ENCODE results near the gene RPL3.
"Not testable (repeated sequence)": the region's sequence is repeated elsewhere in the genome, so short reads cannot be mapped to it uniquely, and the experiment has no call there.

The RPL3 gene

DNA sequence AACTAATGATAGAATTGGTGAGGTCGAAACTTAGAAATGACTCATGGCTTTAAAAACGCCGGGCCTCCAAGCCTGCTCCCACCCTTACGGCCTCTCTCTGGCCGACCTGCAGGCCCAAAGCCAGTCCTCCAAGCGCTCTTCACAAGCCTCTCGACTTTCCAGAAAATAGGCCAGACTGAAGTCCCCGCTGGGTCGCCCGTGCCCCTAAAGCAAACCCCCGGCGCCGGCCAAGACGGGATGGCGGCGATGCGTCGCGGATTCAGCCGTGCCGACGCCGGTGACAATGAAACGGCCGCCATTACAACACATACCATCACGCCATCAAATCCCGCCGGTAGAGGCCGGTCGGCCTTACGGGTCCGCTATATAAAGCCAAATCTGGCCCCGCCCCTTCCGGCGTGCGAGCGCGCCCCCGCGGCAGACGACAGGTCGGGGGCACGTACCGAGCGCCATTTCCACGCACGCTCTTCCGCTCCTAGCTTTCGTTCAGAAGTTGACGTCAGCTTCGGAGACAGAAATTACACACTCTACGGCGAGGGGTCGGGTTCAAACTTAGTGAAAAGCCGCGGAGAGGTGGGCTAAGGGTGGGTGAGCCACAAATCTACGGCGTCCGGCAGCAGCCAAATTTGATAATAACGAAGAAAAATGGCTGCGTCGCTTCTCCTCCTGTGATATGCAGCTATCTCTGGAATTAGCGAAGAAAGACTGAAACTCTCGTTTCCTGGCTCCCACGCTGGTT is at the start of gene RPL3:
Gene RPL3 (minus strand): TSS at position 340 of the 739 bp plus-strand sequence. CDS start 26 bp downstream, at position 314.
- DNase-seq (ENCODE audit: low read depth) = peak; percentile 98

DNA sequence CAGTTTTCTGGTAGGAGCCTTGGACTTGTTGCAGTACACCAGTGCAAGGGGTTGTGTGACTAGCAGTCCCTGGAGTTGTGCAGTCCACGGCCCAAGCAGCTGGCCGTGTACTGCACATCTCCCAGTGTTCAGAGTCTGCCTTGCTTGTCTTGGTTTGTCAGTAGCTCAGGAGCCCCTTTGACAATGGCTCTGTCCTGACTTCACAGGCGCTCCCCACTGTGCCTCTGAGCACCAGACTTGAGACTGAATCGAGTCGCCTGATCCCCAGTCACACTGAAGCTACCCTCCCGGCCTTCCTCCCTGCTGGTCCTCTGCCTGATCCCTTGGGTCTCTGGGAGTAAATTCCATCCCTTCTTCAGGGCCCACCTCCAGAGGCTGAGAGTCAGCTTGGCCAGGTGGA is 49.8 kb upstream of the RPL3 start:
- no peak for DNase-seq (ENCODE audit: low read depth)

DNA sequence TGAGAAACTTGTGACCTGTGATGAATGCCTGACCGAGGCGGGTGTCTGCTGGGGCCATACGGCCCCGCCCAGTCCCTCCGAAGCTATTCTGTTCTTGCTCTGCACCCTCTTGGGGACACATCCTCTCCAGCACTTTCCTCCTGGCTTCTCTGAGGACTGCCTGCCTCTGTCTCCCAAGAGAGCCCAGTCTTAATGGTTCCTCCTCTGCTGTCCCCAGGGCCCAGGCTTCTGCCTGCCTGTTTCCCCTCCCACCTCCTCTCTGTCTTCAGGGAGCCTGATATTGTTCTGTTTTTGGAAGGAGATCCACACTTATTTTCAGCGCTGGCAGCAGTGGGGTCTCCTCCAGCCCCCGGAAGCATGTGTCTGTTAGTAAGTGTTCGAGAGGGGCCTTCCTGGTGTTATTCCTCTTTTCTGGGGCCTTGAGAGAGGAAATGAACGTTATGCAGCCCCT is 49.1 kb upstream of the RPL3 start:
- no peak for DNase-seq (ENCODE audit: low read depth)

DNA sequence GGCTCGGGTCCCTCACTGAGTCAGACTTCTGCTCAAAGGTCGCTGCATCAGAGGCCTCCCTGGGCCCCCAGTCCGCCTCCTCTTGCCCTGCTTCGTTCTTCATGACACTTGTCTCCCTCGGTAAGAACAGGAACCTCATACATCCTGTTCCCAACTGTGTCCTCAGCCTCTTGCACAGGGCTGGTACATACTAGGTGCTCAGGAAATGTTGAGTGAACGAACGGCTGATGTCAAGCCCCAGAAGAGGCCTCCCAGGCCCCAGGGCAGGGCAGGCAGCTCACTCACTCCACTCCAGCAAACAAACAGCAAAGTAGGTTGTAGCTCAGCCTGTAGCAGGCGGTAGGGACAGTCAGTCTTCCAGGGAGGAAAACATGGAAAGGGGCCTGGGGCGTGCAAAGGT is 47.6 kb upstream of the RPL3 start:
- no peak for DNase-seq (ENCODE audit: low read depth)

DNA sequence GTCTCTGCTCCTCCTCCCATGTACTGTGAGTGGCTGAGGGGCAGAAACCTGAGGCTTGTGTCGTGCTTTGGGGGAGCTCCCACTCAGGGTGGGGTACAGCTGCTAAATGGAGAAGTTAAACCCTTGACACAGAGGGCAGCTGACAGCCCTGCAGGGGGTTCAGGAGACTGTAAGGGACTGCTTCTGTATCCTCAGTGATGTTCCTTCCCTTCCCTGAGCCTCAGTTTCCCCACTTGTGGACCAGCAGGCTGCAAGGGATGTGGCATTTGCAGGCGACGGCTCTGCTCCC is 46.0 kb upstream of the RPL3 start:
- no peak for DNase-seq (ENCODE audit: low read depth)

DNA sequence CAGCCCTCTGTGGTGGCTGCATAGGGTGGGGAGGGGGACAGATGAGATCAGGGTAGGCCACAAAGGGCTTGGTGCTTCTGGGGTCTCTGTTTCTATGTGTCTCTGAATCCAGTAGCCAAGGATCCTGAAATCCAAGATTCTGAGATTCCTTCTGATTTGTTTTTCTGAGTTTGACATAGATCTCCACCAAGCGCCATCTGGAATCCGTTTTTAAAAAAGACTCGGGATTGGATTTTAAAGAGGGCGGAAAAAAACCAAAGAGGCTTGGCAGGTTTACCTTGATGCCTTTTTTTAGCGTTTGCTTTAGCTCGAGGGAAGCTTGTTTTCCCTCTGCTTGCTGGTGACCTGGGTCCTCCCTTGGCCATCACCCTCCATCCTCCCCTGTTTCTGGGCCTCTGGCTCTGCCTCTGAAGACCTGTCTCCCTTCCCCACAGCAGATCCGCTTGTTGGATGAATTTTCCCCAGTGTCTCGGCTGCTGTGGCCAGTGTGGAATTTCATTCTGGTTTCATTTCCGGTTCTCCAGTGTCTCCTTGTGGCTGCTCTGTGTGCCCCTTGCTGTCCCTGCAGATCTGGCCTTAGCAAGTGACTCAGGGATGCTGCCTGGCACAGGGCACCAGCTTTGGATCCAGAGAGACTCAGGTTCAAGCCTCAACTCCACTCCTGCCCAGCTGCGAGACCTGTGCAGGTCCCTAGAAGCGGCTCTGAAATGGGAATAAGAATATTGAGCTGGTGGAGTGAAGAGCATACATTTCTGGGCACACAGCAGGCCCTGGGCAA is 45.5 kb upstream of the RPL3 start:
- no peak for DNase-seq (ENCODE audit: low read depth)

DNA sequence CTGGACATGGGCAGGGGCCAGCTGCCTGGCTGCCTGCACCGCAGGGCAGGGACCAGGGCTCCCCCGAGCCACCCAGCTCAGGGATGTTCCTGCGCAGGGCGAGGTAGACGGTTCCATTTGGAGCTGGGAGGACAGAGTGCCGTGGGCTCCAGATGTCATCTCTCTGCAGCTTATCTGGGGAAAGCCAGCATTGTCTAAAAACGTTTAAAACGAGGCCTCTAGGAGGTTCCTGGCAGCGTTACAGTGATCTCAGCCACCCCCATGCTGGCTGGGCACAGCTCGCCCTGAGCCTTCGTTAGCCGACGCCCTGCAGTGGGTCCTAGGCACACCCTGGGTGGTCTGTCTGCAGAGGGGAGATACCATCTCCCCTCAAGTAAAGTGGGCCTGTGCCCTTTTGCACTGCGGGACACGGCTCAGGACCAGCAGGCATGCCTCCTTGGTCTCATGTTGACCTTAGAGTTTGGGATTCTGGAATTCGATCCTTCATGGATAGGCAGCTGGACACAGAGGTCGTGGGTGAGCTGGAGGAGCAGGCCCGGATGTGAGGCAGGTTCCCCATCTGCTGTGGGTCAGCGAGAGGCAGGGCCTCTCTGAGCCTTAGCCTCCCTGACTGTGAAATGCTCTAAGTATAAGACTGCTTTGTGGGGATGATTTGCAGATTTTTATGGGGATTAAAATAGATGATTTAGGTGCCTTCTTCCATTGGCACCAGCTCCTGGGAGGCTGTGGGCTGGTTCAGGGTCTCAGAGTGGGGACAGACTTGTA is 44.5 kb upstream of the RPL3 start:
- no peak for DNase-seq (ENCODE audit: low read depth)

DNA sequence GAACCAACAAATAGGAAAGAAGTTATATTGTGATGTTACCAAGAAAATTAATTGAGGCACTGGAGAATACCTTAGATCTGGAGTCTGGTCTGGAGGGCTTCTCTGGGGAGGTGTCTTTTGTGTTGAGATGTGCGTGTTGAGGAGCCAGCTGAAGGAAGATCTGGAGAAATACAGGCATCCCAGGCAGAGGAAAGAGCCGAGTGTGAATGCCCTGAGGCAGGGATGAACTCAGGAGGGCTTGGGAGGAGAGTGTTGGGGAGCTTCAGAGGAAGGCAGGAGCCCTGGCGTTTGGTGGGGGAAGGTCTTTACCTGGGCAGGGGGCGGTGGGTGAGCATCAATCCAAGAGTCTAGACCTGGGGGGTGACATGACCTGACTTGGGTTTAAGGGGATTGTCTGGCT is 43.5 kb upstream of the RPL3 start:
- no peak for DNase-seq (ENCODE audit: low read depth)

DNA sequence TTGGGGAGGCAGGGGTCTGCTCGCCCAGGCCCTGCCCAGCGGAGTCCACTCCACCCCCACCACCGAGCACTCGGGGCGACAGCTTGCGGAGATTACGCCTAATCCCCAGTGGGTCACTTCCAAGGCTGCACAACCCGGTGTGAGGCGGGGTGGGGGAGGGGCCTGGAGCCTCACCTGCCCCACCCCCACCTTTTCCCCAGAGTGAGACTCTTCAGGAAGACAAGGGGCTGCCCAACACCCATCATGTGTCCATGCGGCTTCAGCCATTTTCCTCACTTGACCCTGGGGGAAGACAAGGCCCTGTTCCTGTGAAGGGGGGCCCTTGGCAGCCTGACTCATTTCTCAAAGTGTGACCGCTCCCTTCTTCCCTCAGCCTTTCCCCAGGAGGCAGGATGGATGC is 42.8 kb upstream of the RPL3 start:
- no peak for DNase-seq (ENCODE audit: low read depth)

DNA sequence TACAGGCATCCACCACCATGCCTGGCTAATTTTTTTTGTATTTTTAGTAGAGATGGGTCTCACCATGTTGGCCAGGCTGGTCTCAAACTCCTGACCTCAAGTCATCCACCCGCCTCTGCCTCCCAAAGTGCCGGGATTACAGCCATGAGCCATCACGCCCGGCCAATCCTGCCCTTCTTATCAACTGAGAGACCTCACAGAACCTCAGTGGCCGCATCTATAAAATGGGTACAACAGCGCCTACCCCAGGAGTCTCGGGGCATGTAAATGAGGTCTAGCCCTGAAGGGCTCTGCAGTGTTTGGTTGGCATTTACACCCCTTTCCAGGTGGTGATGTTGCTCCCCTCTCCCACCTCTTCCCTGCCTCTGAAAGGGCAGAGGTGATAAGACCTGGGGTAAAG is 42.1 kb upstream of the RPL3 start:
- no peak for DNase-seq (ENCODE audit: low read depth)

DNA sequence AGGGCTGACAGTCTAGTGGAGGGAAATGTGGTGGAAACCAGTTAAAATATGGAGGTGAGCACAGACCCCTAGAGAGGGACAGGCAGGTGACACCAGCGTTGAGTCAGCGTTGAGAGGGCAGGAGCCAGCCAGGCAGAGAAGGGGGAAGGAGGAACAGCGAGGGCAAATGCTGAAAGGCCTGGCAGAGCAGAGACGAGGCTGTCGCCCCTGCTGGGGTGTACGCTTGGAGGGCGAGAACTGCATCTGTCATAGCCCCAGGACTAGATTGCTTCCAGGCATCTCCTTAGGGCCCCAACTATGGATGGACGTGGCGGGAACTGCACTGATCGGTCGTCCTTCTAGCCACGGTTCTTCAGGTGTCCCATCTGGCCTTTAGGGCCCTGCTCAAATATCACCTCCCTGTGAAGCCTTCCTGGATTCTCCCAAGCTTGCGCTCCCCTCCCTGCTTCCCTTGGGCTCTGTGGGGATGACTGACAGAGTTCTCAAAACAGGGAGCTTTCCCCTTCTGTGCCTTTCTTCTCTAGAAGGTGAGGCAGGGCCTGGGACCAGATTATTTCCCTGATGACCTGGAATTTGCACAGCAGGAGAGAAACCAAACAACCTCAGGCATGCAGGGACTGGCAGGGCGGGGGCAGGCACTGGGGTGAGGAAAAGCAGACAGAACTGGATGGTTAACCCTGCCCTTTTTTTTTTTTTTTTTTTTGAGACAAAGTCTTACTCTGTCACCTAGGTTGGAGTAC is 41.4 kb upstream of the RPL3 start:
- DNase-seq (ENCODE audit: low read depth) = no peak

DNA sequence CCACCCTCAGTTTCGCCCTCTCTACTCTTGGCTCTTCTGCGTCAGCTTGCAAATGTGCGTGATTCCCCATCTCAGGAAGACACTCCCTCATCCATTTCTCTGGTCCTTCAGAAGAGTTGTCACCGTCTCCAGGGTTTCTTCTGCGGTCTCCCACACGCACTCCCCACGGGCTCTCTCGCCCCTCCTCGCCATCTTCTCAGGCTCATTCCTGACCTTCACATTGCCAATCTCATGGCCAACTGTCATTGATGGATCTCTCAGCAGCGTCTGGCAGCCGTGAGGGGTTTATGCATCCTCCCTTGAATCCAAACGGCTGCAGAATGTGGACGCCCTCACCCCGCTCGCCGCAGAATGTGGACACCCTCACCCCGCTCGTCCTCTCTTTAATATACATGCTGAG is 40.8 kb upstream of the RPL3 start:
- DNase-seq (ENCODE audit: low read depth) = no peak

DNA sequence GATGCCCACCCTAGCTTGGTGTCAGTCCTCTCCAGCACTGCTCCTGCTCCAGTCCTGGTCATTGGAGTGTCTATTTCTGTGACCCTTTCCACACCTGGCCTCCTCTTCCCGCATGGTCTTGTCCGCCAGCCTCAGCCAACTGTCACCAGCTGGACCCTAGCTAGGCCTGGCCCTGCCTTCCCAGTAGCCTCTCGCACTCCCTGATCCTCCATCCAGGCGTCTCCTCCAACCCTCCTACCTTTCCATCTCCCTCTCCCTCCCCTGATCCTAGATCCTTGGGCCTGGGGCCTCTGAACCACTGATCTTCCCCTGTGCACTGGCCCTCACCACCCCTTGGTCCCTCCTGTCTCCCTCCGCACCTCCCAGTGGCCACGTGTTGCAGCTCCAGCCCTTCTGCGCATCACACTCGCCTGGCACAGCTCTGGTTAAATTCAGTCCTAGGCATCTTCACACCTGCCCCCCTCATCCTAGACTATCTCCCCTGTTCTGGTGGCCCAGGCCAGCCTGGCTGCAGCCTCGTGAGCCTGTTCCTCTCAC is 40.3 kb upstream of the RPL3 start:
- no peak for DNase-seq (ENCODE audit: low read depth)

DNA sequence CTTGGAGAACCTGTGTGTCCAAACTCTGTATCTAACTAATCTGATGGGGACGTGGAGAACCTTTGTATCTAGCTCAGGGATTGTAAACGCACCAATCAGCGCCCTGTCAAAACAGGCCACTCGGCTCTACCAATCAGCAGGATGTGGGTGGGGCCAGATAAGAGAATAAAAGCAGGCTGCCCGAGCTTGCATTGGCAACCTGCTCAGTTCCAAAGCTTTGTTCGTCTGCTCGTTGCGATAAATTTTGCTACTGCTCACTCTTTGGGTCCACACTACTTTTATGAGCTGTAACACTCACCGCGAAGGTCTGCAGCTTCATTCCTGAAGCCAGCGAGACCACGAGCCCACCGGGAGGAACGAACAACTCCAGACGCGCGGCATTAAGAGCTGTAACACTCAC is 38.8 kb upstream of the RPL3 start:
- DNase-seq (ENCODE audit: low read depth) = not testable (repeated sequence)

DNA sequence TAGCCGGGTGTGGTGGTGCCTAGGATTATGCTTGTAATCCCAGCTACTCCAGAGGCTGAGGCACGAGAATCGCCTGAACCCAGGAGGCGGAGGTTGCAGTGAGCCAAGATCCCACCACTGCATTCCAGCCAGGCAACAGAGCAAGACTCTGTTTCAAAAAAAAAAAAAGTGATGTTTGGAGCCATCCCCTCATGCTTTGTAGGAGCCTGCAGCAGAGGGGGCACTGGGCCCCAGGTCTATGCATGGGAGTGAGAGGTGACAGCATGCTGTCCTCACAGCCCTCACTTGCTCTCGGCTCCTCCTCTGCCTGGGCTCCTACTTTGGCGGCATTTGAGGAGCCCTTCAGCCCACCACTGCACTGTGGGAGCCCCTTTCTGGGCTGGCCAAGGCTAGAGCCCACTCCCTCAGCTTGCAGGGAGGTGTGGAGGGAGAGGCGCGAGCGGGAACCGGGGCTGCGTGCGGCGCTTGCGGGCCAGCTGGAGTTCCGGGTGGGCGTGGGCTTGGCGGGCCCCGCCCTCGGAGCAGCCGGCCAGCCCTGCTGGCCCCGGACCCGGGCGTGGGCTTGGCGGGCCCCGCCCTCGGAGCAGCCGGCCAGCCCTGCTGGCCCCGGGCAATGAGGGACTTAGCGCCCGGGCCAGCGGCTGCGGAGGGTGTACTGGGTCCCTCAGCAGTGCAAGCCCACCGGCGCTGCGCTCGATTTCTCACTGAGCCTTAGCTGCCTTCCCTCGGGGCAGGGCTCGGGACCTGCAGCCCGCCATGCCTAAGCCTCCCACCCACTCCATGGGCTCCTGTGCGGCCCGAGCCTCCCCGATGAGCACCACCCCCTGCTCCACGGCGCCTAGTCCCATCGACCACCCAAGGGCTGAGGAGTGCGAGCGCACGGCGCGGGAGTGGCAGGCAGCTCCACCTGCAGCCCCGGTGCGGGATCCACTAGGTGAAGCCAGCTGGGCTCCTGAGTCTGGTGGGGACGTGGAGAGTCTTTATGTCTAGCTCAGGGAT is 38.0 kb upstream of the RPL3 start:
- not testable (repeated sequence) for DNase-seq (ENCODE audit: low read depth)

DNA sequence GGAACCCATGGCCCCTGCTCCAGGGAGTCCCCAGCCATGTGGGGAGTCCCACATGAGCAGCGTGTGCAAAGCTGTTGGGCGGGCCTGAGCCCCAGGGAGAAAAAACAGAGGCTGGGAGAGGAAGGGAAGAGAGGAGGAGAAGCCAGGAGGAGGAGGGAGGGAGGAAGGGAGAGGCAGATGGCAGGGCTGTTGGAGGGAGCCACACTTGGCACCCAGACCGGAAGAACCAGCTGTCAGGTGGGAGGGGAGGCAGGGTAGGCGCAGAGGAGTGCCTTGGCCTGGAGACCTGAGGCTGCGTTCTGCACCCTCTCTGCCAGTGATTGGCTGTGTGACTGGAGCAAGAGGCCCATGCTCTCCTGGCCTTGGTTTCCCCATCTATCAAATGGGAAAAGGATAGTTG is 37.0 kb upstream of the RPL3 start:
- no peak for DNase-seq (ENCODE audit: low read depth)

DNA sequence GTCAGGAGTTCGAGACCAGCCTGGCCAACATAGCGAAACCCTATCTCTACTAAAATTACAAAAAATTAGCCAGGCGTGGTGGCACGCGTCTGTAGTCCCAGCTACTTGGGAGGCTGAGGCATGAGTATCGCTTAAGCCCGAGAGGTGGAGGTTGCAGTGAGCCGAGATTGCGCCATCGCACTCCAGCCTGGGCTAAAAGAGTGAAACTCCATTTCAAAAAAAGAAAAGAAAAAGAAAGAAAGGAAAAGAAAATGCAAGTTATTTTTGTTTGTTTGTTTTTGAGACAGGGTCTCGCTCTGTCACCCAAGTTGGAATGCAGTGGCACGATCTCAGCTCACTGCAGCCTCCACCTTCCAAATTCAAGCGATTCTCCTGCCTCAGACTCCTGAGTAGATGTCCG is 36.4 kb upstream of the RPL3 start:
- not testable (repeated sequence) for DNase-seq (ENCODE audit: low read depth)

DNA sequence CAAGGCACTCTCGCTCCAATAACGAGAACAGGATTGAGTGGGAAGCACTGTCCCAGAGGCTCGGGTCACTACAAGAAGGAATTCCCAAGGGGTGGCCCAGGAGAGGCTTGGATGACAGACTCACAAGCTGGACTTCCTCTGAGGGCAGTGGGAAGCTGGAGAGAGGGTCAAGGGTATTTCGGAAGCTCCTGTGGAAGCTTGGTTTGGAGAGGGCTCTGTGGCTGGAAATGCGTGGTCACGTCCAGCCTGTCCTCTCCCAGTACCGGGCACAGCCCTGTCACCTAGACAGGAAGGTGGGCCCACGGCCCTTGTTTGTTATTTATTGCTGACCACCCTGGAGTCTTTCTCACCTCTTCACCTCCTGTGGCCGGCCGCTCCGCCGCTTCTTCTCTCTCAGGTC is 35.7 kb upstream of the RPL3 start:
- DNase-seq (ENCODE audit: low read depth) = no peak

DNA sequence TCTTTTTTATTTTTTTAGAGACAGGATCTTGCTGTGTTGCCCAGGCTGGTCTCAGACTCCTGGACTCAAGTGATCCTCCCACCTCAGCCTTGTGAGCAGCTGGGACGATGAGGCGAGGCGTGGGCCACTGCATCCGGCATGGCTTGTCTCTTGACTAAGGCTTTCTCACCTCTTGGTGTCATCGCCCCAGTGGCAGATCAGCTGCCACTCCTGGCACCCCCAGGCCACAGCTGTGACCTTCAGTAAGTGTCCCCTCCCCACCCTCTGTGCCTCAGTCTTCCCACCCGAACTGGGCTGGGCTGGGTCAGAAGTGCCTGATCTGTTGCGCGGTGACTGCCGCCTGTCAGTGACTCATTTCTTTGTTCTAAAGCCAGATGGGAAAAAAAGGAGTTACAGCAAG is 33.9 kb upstream of the RPL3 start:
- no peak for DNase-seq (ENCODE audit: low read depth)

DNA sequence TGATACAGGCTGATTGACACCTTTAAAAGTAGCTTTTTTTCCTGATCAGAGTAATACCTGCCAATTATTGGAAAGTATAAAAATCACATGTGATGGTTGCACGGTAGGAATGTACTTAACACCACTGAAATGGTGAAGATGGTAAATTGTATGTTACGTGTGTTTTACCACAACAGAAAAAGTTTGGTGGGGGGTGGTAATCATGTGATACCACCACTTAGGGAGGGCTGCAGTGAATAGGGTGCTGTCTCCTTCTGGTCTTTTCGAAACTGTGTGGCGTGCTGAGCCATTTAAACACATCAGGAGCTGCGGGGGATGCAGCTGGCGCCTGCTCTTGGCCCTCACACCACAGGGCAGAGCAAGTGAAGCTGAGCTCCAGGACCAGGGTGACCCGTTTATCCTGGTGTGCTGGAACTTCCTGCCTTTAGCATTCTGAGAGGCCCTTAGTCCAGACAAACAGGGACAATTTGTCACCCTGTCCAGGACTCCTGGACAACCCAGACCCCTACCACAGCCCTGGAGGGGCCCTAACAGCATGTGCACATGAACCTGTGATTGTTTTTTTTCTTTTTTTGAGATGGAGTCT is 33.0 kb upstream of the RPL3 start:
- DNase-seq (ENCODE audit: low read depth) = no peak
